ENCODE measurements around the gene TNFAIP8.
"Not testable (repeated sequence)": the region's sequence is repeated elsewhere in the genome, so short reads cannot be mapped to it uniquely, and the experiment has no call there.

TNFAIP8 gene

GRCh38 chr5:119396030-119396664 lies 40.3 kb downstream of the TNFAIP8 start:
- no peak for DNase-seq (ENCODE audit: low read depth)

- peak; percentile 76 for DNase-seq (ENCODE audit: low read depth)
These were observed 41.9 kb downstream of the TNFAIP8 start for GRCh38 chr5:119397518-119398380.

- peak; percentile 99 for DNase-seq (ENCODE audit: low read depth)
These were observed 43.1 kb downstream of the TNFAIP8 start for GRCh38 chr5:119398727-119399466.

DNA sequence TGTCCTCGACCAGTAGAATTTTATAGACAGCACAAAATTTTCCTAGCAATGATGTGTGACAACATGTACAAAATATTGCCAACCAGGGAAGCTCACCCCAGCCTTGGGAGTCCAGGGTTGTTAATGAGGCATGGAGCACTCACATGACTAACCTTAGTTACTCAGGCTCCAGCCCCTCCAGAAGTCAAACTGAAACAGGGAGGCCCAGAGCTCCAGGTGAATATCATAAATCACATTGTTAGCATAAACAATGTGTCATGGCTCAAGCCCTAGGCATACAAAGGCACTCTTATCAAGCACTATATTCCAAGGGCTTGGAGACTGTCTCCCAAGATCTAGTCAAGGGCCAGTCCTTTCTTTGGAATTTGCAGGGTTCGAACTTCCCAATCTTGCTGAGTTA lies 44.4 kb downstream of the TNFAIP8 start:
- no peak for DNase-seq (ENCODE audit: low read depth)

- DNase-seq (ENCODE audit: low read depth) = no peak
These were observed 46.3 kb downstream of the TNFAIP8 start for GRCh38 chr5:119402081-119402480.

DNA sequence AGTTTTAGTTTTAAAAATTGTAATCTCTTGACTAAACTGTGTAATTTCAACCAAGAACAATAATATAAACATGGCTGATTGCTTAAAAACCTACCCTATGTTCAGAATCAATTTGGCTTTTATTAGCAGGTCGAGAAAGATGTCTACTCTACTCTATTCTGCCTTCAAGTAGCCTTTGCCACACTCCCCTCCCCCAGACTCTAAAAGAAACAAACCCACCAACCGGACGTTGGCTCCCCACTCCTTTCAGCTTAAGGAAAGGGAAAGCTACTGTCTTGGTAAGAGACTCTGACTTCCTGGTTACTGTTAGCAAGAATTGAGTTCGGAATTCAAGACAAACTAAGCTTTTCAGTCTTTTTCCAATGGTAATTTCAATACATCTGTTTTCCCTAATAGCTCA lies 46.7 kb downstream of the TNFAIP8 start:
- no peak for DNase-seq (ENCODE audit: low read depth)

- no peak for DNase-seq (ENCODE audit: low read depth)
These were observed 48.2 kb downstream of the TNFAIP8 start for GRCh38 chr5:119404033-119404432.

GRCh38 chr5:119405419-119405818 lies 49.6 kb downstream of the TNFAIP8 start:
- DNase-seq (ENCODE audit: low read depth) = no peak

GRCh38 chr5:119406551-119407110 lies 50.8 kb downstream of the TNFAIP8 start:
- peak; percentile 15 for DNase-seq (ENCODE audit: low read depth)

- no peak for DNase-seq (ENCODE audit: low read depth)
These were observed 53.5 kb downstream of the TNFAIP8 start for GRCh38 chr5:119409235-119409815.

DNA sequence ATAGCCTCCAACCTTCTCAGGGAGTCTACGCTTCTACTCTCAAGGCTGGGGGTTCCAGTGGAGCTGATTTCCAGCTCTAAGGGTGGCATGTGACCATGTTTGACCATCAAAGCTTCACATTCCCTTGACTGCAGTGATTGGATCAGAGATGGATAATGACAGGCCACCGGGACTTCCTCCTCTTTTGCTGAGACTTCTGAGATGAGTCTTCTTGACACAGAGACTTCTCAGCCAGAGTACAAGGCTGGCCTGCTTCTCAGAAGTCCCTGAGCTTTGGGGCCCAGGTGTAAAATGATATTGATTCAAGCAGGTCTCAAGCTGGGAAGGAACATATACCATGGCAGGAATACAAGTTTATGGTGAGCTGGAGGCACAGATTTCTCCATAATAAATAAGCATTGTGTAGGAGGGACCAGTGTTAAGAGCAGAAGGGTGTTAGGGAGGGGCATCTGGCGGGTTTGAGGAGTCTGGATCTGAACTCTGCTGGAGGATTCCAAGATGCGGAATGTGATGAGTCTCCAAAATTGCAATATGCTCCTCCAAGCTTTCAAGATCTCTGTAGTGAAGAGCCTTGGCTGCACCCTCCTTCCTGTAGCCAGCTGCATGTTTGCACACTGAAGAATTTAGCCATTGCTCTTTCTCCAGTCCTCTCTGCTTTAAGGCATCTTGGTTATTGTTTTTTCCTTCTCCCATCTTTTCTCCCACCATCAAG lies 54.8 kb downstream of the TNFAIP8 start:
- DNase-seq (ENCODE audit: low read depth) = peak; percentile 12

- DNase-seq (ENCODE audit: low read depth) = peak; percentile 63
These were observed 55.8 kb downstream of the TNFAIP8 start for GRCh38 chr5:119411361-119412278.

- DNase-seq (ENCODE audit: low read depth) = no peak
These were observed 56.7 kb downstream of the TNFAIP8 start for GRCh38 chr5:119412279-119413227.

- DNase-seq (ENCODE audit: low read depth) = not testable (repeated sequence)
These were observed 58.4 kb downstream of the TNFAIP8 start for GRCh38 chr5:119414124-119414734.

- DNase-seq (ENCODE audit: low read depth) = peak; percentile 89
These were observed 62.2 kb downstream of the TNFAIP8 start for GRCh38 chr5:119417891-119418605.

- DNase-seq (ENCODE audit: low read depth) = no peak
These were observed 62.8 kb downstream of the TNFAIP8 start for GRCh38 chr5:119418606-119419100.

DNA sequence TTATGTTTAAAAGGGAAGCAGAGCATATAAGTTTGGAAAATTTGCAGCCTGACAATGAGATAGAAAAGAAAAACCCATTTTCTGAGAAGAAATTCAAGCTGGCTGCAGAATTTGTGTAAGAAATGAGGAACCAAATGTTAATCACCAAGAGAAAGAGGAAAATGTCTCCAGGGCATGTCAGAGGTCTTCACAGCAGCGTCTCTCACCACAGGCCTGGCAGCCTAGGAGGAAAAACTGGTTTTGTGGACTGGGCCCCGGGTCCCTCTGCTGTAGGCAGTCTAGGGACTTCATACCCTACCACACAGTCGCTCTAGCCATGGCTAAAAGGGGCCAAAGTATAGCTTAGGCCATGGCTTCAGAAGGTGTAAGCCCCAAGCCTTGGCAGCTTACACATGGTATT lies 64.3 kb downstream of the TNFAIP8 start:
- DNase-seq (ENCODE audit: low read depth) = no peak

- no peak for DNase-seq (ENCODE audit: low read depth)
These were observed 70.2 kb downstream of the TNFAIP8 start for GRCh38 chr5:119426057-119426456.

Measured in fibroblast of gingiva (primary cell).